Osteoblast (primary cell): ENCODE data around the gene OR51V1. TPM values are rescaled to one million over a fixed set of nuclear protein-coding genes. Genes with fewer than 3 reads are reported as not detected.

Experiments used
- DNase-seq: peaks from one replicate; pipeline ENCODE4 v3.0.0; 2011; ENCODE audit warnings: low spot score, mixed read lengths; ENCODE audit not compliant: insufficient read length; ENCODE audit errors: missing footprints
- H2AFZ ChIP-seq: 2 replicates; pipeline ENCODE4 v1.6.0; 2011; ENCODE audit warnings: mild to moderate bottlenecking, low read length
- H3K27ac ChIP-seq: 2 replicates; pipeline ENCODE4 v1.5.1; 2011; ENCODE audit warnings: mild to moderate bottlenecking, low read depth, low read length, moderate library complexity
- H3K27me3 ChIP-seq: 2 replicates; pipeline ENCODE4 v1.6.0; 2012; ENCODE audit warnings: mild to moderate bottlenecking, control low read depth, inconsistent platforms, low read length, moderate library complexity; ENCODE audit not compliant: insufficient read depth
- H3K36me3 ChIP-seq: 2 replicates; pipeline ENCODE4 v1.5.1; 2011; ENCODE audit warnings: mild to moderate bottlenecking, low read length, control low read depth, moderate library complexity; ENCODE audit not compliant: insufficient read depth
- H3K4me1 ChIP-seq: 2 replicates; pipeline ENCODE4 v1.5.1; 2011; ENCODE audit warnings: mild to moderate bottlenecking, low read length, control low read depth, moderate library complexity; ENCODE audit not compliant: insufficient read depth
- H3K4me2 ChIP-seq: 2 replicates; pipeline ENCODE4 v1.6.0; 2011; ENCODE audit warnings: mild to moderate bottlenecking, low read length; ENCODE audit not compliant: insufficient read depth
- H3K4me3 ChIP-seq: fragments of 200-600 bp; sonication (generic); 3 replicates; pipeline ENCODE4 v1.5.1; 2012; ENCODE audit warnings: mild to moderate bottlenecking, low read length, inconsistent platforms; ENCODE audit not compliant: insufficient read depth
- H3K79me2 ChIP-seq: 2 replicates; pipeline ENCODE4 v1.6.0; 2012; ENCODE audit warnings: mild to moderate bottlenecking, low read length, control low read depth, inconsistent platforms; ENCODE audit not compliant: insufficient read depth
- H3K9me3 ChIP-seq: 2 replicates; pipeline ENCODE4 v1.5.1; 2011; ENCODE audit warnings: low read depth, low read length, control low read depth
- H4K20me1 ChIP-seq: 2 replicates; pipeline ENCODE4 v1.6.0; 2012; ENCODE audit warnings: mild to moderate bottlenecking, low read length, control low read depth; ENCODE audit not compliant: insufficient read depth
- total RNA-seq: library from RNA; depleted of rRNA; stranded (reverse); fragments of >200 nt; gene quantifications from 2 replicates; pipeline ENCODE4 v1.2.3, GENCODE V29; 2012
- TF ChIP-seq, protein P1 (sequence below): IDR thresholded peaks from 2 replicates; pipeline ENCODE4 v1.5.1; 2011; ENCODE audit warnings: mild to moderate bottlenecking, low read depth, low read length, moderate library complexity; ENCODE audit errors: extremely low read depth

The OR51V1 gene
- total RNA-seq, 1 donor, result not detected

DNA sequence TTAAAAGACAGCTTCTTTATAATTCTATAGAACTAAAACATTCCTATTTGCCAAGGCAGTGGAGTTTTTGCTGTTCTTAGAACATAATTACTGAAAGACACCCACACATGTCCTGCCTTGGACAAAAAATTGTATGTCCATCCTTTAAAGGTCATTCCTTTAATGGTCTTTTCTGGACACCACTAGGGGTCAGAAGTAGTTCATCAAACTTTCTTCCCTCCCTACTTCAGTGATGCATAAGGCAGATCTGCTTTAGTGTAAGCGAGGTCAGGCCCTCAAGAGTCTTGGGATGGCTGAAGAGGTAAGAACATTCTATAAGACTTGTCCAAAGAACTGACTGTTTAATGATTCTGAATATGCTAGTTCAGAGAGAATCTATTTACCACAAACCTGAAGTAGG is 4.3 kb upstream of the OR51V1 start:
- H2AFZ ChIP-seq, result no peak overlapping the region
- TF ChIP-seq, protein P1, sequence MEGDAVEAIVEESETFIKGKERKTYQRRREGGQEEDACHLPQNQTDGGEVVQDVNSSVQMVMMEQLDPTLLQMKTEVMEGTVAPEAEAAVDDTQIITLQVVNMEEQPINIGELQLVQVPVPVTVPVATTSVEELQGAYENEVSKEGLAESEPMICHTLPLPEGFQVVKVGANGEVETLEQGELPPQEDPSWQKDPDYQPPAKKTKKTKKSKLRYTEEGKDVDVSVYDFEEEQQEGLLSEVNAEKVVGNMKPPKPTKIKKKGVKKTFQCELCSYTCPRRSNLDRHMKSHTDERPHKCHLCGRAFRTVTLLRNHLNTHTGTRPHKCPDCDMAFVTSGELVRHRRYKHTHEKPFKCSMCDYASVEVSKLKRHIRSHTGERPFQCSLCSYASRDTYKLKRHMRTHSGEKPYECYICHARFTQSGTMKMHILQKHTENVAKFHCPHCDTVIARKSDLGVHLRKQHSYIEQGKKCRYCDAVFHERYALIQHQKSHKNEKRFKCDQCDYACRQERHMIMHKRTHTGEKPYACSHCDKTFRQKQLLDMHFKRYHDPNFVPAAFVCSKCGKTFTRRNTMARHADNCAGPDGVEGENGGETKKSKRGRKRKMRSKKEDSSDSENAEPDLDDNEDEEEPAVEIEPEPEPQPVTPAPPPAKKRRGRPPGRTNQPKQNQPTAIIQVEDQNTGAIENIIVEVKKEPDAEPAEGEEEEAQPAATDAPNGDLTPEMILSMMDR, result peak; percentile 70
- no peaks in the 10 kb centered on the region for H3K36me3 ChIP-seq
- no peaks in the 10 kb centered on the region for H4K20me1 ChIP-seq
- H3K4me1 ChIP-seq, result no peaks in the 10 kb centered on the region
- no peak overlapping the region for H3K4me3 ChIP-seq
- H3K9me3 ChIP-seq, result no peaks in the 10 kb centered on the region
- H3K79me2 ChIP-seq, result no peaks in the 10 kb centered on the region
- H3K27ac ChIP-seq, result no peak overlapping the region
- peak; percentile 66 for DNase-seq
- no peak overlapping the region for H3K4me2 ChIP-seq
- H3K27me3 ChIP-seq, result no peaks in the 10 kb centered on the region

DNA sequence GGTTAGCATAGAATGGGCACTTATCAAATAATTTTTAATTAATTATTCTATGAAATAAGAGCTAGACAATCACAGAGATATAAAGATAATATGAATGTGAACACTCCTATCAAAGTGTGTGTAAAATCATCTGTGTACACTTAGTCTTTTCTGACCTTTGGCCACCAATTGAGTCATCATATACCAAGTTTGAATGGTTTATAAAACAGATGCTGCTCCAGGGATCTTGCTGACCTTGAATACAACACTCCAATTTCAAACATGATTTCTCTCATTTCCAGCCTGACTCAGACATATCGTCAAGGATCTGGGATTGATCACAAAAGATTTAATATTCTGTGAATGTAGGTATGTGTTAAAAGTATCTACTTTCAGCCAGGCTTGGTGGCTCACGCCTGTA is 2.9 kb upstream of the OR51V1 start:
- no peak overlapping the region for H2AFZ ChIP-seq
- no peaks in the 10 kb centered on the region for H3K4me1 ChIP-seq
- H3K27ac ChIP-seq, result no peak overlapping the region
- no peak overlapping the region for H3K4me3 ChIP-seq
- no peaks in the 10 kb centered on the region for H3K9me3 ChIP-seq
- no peak overlapping the region for H3K4me2 ChIP-seq
- no peaks in the 10 kb centered on the region for H3K27me3 ChIP-seq
- H4K20me1 ChIP-seq, result no peaks in the 10 kb centered on the region
- H3K79me2 ChIP-seq, result no peaks in the 10 kb centered on the region
- no peaks in the 10 kb centered on the region for H3K36me3 ChIP-seq
- TF ChIP-seq, protein P1, result no peak
- DNase-seq, result no peak

- TF ChIP-seq, protein P1, result no peak
- H3K36me3 ChIP-seq, result no peaks in the 10 kb centered on the region
- no peak overlapping the region for H3K27ac ChIP-seq
- no peak for DNase-seq
- H2AFZ ChIP-seq, result no peak overlapping the region
- H3K79me2 ChIP-seq, result no peaks in the 10 kb centered on the region
- H3K4me3 ChIP-seq, result no peak overlapping the region
- H3K9me3 ChIP-seq, result no peaks in the 10 kb centered on the region
- H3K4me1 ChIP-seq, result peaks cover 2% of the 10 kb centered on the region
- no peaks in the 10 kb centered on the region for H4K20me1 ChIP-seq
- H3K27me3 ChIP-seq, result no peaks in the 10 kb centered on the region
- no peak overlapping the region for H3K4me2 ChIP-seq
These were observed 2.2 kb downstream of the OR51V1 start for GRCh38 chr11:5198285-5198684.

- H3K27ac ChIP-seq, result no peak overlapping the region
- H4K20me1 ChIP-seq, result no peaks in the 10 kb centered on the region
- no peak overlapping the region for H2AFZ ChIP-seq
- TF ChIP-seq, protein P1, result no peak
- no peaks in the 10 kb centered on the region for H3K79me2 ChIP-seq
- no peak overlapping the region for H3K4me3 ChIP-seq
- no peak overlapping the region for H3K4me2 ChIP-seq
- H3K9me3 ChIP-seq, result no peaks in the 10 kb centered on the region
- no peaks in the 10 kb centered on the region for H3K27me3 ChIP-seq
- H3K36me3 ChIP-seq, result no peaks in the 10 kb centered on the region
- DNase-seq, result peak; percentile 36
- peaks cover 2% of the 10 kb centered on the region for H3K4me1 ChIP-seq
These were observed 2.9 kb downstream of the OR51V1 start for GRCh38 chr11:5197536-5197935.
